GM18861 (cell line): ENCODE data around the gene PTPRN2.

Experiments used
- ATAC-seq: cut with Tn5 transposase; IDR thresholded peaks from one replicate; pipeline ENCODE4 v1.9.1; 2021; ENCODE audit not compliant: unreplicated experiment

The PTPRN2 gene

DNA sequence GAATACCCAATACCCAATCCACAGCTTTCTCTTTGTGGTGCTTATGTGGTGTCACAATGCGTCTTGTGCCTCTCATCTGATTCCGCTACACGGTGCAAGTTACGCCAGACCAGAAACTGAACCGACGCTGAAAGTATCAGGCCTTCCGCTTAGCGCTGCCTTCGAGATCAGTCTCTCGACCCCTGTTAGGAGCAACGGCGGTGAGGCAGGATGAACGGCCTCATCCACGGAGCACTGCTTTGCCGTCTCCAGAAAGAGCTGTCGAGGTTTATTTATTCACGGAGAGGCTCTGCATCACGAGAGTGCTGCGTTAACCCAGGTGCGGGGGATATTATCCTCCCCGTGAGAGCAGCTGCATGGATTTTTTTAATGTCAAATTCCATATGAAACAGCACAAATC, 786.5 kb downstream of the PTPRN2 start:
- ATAC-seq = no peak

DNA sequence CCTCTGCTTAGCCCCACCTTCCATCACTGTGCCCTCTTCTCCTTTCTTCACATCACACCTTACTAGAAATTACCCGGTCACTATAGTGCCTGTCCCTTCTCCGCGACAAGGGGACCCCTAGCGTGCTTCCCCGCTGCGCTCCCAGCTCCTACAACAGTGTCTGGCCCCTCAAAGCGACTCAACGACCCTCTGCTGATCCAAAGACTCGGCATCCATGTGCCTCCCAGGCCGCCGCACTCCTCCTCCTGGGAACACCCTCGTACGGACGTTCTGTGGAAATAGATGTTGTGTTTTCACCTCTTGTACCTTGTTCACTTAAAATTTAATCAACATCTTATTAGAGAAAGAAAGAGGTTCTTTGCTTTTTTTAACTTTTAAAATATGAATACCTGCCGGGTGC, 787.3 kb downstream of the PTPRN2 start:
- ATAC-seq = no peak

DNA sequence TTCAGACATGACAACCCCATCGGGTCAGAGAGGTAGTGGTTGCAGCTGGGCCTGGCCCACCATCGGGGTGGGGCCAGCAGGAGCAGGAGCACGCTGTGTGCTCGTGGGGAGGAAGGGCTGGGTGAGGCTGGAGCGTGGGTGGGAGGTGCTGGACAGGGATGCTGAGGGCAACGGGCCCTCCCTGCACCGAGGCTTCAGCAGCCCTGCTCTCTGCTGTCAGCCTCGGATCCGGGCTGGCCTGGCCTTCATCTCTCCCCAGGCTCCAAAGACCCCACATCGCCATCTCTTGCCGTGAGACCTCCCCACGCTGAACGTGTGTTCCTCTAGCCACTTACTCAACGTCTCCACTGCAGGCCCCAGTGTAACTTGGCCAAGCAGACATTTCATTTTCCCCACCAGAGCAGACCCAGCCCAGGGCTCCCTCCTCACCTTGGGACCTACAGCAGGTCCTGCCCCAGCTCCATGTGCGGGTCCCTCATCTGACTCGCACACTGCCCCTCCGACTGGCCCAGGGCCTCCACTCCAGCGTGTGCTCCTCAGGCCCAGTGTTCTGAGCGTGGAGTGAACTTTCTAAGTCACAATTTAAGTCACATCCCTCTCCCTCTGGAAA, 788.4 kb downstream of the PTPRN2 start:
- no peak for ATAC-seq

DNA sequence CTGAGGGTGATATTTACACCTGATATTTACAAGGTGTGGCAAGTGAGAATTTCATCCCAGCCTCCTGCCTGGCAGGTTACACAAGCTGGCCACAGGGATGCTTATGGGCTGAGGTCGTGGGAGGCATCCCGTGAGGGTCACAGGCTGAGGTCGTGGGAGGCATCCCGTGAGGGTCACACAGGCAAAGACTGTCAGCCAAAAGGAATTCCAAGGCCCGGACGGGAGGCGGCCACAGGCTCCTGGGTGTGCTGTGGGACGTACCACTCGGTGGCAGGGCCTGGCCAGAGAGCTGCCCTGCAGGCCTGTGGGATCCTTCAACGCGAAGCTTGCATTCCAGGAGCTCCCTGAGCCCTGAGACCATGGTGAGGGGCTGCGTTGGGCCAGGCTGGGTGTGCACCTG, 790.3 kb downstream of the PTPRN2 start:
- no peak for ATAC-seq

DNA sequence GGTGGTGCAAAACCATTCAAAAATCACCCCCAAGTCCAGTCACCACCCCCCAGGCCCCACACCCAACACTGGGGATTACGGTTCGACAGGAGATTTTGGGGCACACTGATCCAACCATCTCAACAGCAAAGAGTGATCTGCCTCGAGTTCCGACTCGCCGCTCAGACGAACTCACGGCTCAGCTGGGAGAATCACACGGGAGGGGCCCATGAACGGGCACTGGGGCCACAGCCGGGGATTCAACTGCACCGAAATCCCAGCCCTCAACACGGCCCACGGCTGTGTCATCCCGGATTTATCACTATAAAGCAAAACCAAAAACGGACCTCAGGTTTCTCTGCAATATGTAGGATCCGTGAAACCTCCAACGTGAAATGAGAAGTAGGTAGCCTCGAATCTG, 790.8 kb downstream of the PTPRN2 start:
- no peak for ATAC-seq

DNA sequence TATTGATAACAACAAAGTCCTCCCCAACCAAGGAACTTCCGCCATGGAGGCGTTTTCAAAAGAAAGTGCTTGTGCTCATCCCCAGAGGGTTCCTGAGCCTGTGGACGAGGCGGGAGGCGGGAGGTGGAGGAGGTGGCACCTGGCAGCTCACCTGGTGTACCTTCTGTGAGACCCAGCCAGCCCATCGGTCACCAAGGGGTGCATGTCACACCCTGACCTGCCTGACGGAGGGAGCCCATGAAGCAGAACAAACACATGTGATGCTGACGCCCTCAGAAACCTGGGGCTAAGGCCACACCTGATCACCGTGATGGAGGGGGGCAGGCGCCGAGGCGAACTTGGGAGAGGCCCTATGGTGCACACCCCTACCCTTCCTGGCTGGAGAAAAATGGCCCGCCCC, 792.0 kb downstream of the PTPRN2 start:
- no peak for ATAC-seq

DNA sequence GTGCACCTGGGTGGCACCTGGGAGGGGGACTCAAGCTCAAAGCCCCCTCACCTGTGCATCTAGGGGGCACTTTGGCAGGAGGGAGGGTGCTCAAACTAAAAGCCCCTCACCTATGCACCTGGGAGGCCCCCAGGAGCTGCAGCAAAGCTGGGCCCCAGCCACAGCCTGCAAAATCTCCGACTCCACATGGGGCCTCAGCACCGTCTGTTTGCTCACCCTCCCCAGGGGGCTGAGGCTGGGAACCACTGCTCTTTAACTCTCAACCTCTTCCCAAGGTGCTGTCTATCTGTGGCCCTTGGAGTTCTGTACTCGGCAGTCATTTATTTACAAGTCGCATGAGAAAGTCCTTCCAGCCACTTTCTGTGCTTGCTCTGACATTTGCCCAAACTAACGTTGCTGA, 792.4 kb downstream of the PTPRN2 start:
- no peak for ATAC-seq

DNA sequence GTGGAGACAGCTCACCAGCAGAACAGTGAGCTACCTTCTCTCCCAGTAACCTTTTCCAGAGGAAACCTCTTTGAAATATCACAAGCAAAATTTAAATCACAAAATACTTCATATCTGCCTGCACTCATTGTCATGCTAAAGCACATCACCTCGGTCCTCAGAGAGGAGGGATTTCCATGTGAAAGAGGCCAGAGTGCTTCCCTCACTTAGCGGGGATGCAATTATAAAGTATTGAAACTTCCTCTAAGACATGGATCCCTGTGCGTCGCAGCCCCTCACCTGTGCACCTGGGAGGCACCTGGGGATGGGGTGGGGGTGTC, 792.9 kb downstream of the PTPRN2 start:
- no peak for ATAC-seq

DNA sequence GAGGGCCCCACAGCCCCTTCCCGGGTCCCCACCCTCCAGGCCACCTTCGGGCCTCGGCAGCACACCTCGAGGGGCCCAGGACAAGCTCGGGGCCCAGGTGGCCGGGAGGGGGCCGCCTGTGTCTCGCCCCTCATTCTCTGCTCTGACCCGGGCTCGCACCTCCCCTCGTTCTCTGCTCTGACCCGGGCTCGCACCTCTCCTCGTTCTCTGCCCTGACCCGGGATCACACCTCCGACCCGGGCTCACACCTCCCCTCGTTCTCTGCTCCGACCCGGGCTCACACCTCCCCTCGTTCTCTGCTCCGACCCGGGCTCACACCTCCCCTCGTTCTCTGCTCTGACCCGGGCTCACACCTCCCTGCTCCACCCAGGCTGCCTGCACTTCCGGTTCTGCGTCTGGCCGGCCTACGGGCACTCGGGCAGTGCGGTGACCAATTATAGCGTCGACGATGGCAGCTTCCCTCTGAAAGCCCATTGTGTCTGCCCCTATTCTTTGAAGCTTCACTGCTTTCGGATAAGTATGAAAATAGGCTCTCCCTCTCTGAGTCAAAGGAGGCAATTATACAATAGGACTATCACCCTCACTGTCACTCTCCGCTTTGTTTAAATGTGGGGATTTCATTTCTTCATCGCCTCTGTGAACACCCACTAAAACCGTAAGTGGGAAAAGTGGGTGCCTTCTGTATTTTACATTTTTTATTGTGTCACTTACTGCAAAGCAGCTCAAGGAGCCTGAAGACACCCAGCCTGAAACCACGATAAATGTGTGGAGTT, 793.5 kb downstream of the PTPRN2 start:
- no peak for ATAC-seq

DNA sequence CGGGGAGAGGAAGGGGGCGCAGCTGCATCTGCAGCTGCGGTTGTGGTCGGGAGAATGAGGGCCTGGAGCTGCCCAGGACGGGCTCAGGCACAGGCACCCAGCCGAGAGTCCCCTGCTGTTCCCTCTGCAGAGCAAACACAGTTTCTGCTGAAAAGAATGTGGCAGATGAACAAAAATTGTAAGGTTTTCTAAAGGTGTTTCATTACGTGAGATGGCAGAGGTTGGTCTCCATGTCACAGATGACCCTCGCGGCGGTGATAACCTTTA, 794.6 kb downstream of the PTPRN2 start:
- ATAC-seq = no peak

DNA sequence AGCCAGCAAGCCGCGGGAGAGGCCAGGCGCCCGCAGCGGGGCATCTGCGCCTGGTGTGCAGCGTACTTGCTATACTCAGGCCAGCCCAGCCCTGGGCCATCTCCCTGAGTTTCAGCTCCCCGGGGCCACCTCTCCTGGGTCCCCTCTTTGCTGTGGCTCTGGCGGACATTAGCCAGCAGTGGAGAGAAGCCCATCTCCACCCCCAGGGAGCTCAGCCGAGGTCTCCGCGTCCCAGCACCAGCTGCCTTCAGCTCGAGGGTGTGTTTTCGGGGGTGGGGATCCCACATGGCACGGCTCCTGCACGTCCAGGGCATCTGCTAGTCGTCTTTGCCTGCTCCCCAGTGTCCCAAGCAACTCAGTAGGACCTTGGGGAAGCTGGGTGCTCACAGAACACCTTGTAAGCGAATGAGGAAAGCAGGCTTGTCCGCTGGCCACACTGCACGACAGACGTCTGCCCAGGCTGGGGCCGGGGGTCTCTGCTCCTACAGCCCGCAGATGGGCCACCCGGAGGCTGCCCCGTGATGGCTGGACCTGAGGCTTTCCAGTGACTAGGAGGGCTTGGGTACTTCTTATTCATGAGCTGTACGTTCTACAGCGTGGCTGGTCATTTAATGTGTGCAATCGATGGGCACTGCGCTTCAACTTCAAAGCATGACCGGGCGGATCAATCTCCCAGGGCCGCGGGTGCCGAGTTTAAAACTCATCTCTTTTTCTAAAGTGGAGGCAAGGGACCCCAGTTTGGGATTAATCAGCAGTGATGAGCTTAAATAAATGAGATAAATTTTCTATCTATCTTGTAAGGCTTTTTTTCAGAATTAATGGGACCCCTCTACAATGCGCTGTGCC, 795.2 kb downstream of the PTPRN2 start:
- no peak for ATAC-seq

DNA sequence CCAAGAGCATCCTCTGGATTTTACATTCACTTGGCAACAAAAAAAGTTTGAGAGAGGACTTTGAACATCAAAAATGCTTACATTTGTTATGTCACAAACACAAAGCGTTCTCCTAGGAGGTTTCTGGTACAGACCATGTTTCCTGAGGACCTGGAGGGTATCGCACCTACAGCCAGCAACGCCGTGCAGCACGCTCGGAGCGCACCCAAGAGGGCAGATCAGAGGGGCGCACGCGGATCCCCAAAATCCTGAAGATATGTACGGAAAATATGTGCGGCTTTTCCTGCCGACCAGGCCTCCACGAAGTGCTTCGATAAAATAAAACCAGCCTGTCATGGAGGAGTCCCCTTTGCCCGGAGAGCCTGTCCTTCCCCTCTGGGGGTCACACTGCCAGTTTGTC, 796.0 kb downstream of the PTPRN2 start:
- no peak for ATAC-seq

DNA sequence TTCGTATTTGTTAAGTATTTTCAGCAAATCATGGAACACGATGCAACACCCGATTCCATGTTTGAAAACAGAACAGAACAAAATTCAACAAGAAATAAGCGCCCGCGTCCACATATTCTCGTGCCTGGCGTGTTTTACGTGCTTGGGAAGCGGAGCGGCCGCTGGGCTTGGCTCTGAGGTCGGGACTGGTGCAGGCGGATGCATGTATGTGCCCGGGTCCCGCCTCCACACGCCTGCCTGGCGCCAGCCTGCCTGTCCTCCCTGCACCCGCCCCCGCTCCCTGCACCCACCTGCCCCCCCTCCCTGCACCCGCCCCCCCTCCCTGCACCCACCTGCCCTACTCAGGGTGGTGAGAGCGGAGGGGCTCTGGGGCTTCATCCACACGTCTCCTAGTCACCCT, 796.4 kb downstream of the PTPRN2 start:
- ATAC-seq = no peak

DNA sequence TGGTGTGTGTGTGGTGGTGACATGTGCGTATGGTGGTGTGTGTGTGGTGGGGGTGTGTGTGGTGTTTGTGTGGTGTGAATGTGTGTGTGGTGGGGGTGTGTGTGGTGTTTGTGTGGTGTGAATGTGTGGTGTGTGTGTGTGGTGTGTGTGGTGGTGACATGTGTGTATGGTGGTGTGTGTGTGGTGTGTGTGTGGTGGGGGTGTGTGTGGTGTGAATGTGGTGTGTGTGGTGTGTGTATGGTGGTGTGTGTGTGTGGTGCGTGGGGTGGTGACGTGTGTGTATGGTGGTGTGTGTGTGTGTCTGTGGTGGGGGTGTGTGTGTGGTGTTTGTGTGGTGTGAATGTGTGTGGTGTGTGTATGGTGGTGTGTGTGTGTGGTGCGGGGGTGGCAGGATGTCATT, 797.7 kb downstream of the PTPRN2 start:
- no peak for ATAC-seq

DNA sequence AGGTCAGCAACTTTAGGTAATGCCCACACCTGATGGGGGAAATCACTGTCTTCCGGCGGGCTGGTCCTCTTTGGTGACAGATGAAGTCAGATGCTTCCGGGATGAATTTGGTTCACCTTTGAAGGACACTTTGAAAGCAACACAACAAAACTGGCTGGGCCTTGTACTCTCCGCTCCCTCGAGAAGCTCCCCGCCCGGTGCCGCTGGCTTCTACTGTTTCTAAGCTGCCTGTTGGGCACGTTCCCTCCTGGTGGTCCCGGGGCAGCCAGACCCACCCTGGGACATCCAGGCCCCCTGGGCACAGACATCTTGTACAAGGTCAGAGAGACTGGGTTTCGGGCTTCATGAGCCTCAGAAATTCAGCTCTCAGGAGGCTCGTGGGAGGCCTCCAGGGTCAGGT, 798.5 kb downstream of the PTPRN2 start:
- no peak for ATAC-seq

DNA sequence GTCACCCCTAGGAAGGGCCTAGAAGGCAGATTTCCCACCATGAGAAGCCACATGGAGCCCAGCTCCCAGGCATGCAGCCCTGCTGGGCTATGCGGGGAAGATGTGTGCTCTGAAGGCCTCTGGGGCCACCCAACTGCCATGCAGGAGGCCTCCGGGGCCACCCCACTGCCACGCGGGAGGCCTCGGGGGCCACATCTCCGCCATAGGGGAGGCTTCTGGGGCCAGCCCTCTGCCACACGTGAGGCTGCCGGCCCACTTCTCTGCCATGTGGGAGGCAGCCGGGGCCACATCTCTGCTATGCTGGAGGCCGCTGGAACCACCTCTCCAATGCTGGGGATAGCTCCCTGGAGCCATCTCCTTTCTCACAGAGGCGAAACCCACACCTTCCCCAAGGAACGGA, 799.0 kb downstream of the PTPRN2 start:
- no peak for ATAC-seq

DNA sequence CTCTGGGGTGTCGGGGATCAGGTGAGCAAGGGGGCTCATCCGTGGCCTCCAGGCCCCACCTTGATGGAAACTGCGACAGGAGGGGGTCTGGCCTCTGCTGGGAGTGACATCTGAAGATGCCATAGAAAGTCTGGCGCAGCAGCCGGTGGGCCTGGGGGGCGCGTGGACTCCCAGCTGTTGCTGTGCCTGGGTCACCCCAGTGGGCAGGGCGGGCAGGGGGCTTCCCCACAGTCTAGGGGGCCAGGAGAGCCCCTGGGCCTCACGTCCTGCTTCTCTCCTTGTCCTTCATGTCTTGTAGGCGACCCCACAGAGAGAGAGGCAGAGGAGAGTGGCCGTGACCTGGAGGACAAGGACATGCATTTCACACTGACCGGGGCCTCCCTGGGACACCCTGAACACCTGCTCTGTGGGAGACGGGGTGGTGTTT, 800.3 kb downstream of the PTPRN2 start:
- no peak for ATAC-seq

DNA sequence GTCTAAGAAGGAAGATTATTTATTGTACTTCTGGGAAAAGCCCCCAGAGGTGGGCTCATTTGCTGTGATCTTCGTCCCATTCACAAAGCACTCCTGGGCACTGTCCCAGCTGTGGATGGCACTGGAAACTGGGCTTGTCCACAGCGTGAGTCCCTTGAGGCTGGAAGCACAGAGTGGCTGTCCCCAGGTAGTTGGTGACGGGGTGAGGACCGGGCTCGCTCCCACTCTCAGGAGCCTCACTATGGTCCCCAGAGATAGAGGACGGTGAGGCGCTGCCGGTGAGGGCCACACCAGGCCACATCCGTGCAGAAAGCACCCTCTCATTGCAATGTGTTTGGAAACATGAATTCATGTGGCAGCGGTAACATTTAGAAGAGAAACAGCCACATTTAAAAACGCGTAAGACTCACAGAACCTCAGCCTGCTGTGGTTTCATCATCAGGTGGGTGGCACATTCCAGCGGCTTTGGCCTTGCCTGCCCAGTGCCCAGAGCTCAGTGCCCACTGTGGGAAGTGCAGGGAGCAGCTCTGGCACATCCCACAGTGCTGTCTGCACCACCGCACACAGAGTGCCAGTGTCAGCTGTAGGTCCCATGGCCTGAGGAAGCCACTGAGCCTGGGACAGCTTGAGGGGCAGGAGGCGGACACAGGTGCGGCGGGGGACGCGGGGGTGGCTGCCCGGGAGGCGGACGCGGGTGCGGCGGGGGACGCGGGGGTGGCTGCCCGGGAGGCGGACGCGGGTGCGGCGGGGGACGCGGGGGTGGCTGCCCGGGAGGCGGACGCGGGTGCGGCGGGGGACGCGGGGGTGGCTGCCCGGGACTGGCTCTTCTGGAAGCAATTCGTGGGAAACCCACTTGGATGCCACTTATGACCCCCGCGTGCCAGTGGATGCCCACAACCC, 801.0 kb downstream of the PTPRN2 start:
- ATAC-seq = no peak

DNA sequence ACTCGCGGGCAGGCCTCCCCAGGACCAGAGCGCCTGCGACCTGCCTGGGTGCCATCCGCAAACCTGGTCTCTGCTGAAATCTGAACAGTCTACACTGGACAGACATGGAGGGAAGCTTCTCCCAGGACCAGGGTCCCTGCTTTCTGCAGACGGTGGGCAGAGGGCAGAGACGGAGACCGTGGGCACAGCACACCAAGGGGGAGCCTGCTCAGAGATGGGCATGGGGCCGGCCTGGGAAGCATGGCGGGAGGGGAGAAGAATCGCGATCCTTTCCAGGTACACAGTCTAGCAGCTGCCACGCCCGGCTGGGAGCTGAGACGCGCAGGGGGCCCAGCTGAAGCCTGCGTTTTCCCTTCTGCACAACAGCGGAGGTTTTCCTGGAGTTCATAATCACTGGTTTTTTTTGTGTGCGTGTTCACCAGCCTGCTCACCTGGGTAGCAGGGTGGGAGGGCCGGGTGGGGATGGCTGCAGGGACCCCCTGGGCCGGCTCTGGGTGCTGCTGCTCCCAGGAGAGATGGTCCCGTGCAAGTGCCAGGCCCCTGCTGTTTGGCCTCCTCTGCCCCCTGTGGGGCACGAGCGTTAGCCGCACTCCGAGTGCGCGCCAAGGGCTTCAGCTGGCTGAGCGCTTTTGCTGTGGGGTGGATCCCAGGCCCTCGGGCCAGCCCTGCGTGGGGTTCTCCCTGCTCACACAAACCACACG, 802.0 kb downstream of the PTPRN2 start:
- no peak for ATAC-seq

DNA sequence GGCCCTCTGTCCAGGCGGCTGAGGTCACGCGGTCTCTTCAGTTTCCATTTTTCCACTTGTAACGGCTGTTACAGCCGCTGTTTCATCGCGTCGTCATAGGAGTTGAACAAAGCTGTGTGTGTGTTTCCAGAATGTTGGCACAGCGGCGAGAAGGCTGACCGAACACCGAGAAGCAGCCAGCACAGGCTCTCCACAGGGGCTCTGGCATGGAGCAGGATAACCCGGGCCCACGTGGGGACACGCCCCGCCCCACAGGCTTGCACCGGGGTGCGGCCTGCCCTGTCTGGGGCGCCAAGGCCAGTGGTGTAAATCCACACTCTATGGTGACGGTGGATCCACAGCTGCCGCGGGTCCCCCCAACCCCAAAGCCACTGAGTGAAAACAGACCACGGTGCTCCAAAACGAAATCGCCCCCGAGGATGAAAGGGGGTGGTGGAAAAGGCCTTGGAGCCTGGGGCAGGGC, 802.6 kb downstream of the PTPRN2 start:
- no peak for ATAC-seq
